Mammary epithelial cell (primary cell): ENCODE data around the gene ABCC4.

ENCODE experiments used
- CTCF ChIP-seq, 2 donors: IDR thresholded peaks in 1 of 2; conservative IDR thresholded peaks in 1 of 2; 2 replicates each; pipeline ENCODE4 v1.5.1; 2011 to 2012; ENCODE audit warnings: inconsistent platforms in 2 of 2, low read length in 2 of 2, mild to moderate bottlenecking in 2 of 2, control low read depth in 1 of 2, low read depth in 1 of 2; ENCODE audit not compliant: insufficient read depth in 1 of 2; ENCODE audit errors: extremely low read depth in 1 of 2
- EZH2 ChIP-seq: IDR thresholded peaks from 2 replicates; pipeline ENCODE4 v1.6.1; 2012; ENCODE audit warnings: low read length, inconsistent platforms, borderline replicate concordance

DNA sequence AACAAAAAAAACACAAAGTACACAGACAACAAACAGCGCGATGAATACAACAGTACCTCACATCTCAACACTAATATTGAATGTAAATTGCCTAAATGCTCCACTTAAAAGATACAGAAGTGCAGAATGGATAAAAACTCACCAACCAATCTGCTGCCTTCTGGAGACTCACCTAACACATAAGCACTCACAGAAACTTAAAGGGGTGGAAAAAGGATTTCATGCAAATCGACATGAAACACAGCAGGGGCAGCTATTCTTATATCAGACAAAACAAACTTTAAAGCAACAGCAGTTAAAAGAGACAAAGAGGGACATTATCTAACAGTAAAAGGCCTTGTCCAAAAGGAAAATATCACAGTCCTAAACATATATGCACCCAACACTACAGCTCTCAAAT is 209.5 kb downstream of the ABCC4 start:
- no peak for TF ChIP-seq CTCF (conservative IDR thresholded peaks at IDR 0.05 in 1 of 2, IDR thresholded peaks at IDR 0.05 in 1 of 2; ENCODE audit: extremely low read depth in 1 of 2, insufficient read depth in 1 of 2, low read depth in 1 of 2, low read length in 2 of 2)
- TF ChIP-seq EZH2 = no peak
